ENCODE data around the gene COASY.

The COASY gene

DNA sequence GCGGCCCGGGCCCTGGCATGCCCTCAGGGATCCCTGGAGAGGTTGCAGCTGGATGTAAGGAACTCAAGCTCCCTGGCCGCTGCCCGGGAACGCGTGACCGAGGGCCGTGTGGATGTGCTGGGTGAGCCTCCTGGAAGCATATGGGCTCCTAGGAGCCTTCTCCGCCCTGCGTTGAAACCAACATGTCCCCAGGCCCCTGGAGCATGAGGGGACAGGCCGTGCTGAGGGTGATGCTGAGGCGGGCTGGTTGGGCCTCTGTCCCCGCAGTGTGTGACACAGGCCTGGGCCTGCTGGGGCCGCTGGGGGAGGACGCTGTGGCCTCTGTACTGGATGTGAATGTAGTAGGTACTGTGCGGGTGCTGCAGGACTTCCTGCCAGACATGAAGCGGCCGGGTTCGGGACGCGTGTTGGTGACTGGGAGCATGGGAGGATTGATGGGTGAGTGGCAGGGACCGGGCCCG lies 14.9 kb upstream of the COASY start:
- no peak for TF ChIP-seq EZH2phosphoT487 (conservative IDR thresholded peaks at IDR 0.05; ENCODE audit: low read length)
- TF ChIP-seq, protein P1, sequence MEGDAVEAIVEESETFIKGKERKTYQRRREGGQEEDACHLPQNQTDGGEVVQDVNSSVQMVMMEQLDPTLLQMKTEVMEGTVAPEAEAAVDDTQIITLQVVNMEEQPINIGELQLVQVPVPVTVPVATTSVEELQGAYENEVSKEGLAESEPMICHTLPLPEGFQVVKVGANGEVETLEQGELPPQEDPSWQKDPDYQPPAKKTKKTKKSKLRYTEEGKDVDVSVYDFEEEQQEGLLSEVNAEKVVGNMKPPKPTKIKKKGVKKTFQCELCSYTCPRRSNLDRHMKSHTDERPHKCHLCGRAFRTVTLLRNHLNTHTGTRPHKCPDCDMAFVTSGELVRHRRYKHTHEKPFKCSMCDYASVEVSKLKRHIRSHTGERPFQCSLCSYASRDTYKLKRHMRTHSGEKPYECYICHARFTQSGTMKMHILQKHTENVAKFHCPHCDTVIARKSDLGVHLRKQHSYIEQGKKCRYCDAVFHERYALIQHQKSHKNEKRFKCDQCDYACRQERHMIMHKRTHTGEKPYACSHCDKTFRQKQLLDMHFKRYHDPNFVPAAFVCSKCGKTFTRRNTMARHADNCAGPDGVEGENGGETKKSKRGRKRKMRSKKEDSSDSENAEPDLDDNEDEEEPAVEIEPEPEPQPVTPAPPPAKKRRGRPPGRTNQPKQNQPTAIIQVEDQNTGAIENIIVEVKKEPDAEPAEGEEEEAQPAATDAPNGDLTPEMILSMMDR (IDR thresholded peaks at IDR 0.05; ENCODE audit: insufficient read depth, low read length, poor library complexity, severe bottlenecking), result no peak
- Histone ChIP-seq H3K9me3 (ENCODE audit: insufficient read depth, low read length) (no peaks in the 10 kb centered on the region), H3K27ac (ENCODE audit: low read depth, low read length) (no peak overlapping the region), H3K36me3 (ENCODE audit: low read length) (no peaks in the 10 kb centered on the region), H3F3A (ENCODE audit: insufficient read depth) (no peaks in the 10 kb centered on the region), H2AFZ (ENCODE audit: low read depth, low read length, severe bottlenecking) (no peak overlapping the region), H3K27me3 (ENCODE audit: low read length) (no peaks in the 10 kb centered on the region), H3K9me2 (replicated peaks; ENCODE audit: insufficient read depth, low read length) (no peaks in the 10 kb centered on the region), H3K9ac (ENCODE audit: low read length) (no peak overlapping the region), H3K4me2 (ENCODE audit: low read depth, low read length, poor library complexity, severe bottlenecking) (no peak overlapping the region), H3K4me3 (ENCODE audit: insufficient read depth, low read length, poor library complexity, severe bottlenecking) (no peak overlapping the region), H4K20me1 (ENCODE audit: low read depth, low read length) (no peaks in the 10 kb centered on the region), H3K79me2 (ENCODE audit: insufficient read depth, low read length) (no peaks in the 10 kb centered on the region)

DNA sequence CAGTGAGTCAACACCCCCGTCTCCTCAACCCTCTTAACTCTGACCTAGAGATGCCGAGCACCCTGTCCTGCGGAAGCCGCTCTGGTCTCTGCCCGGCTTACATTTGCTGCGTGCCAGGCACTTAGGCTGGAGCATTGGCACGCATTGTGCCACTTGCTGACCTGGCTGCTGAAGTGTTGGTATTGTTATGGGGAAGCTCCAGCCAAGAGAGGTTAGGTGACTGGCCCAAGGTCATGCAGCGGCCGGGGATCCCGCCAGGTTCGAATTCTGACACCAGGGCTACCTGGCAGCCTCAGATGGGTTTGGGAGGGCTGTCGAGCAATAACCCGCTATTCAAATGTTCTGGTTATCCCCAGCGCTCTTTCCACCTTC lies 14.3 kb upstream of the COASY start:
- Histone ChIP-seq H2AFZ (ENCODE audit: low read depth, low read length, severe bottlenecking) (peak overlapping the region; percentile 53), H3K79me2 (ENCODE audit: insufficient read depth, low read length) (no peaks in the 10 kb centered on the region), H3K36me3 (ENCODE audit: low read length) (no peaks in the 10 kb centered on the region), H3K27me3 (ENCODE audit: low read length) (no peaks in the 10 kb centered on the region), H3K27ac (ENCODE audit: low read depth, low read length) (no peak overlapping the region), H3K9me2 (replicated peaks; ENCODE audit: insufficient read depth, low read length) (no peaks in the 10 kb centered on the region), H3F3A (ENCODE audit: insufficient read depth) (no peaks in the 10 kb centered on the region), H3K4me2 (ENCODE audit: low read depth, low read length, poor library complexity, severe bottlenecking) (peak overlapping the region; percentile 56), H4K20me1 (ENCODE audit: low read depth, low read length) (no peaks in the 10 kb centered on the region), H3K9ac (ENCODE audit: low read length) (peak overlapping the region; percentile 62), H3K9me3 (ENCODE audit: insufficient read depth, low read length) (no peaks in the 10 kb centered on the region), H3K4me3 (ENCODE audit: insufficient read depth, low read length, poor library complexity, severe bottlenecking) (peak overlapping the region; percentile 28)
- TF ChIP-seq, protein P1 (IDR thresholded peaks at IDR 0.05; ENCODE audit: insufficient read depth, low read length, poor library complexity, severe bottlenecking), result no peak
- TF ChIP-seq EZH2phosphoT487 (conservative IDR thresholded peaks at IDR 0.05; ENCODE audit: low read length), result no peak

DNA sequence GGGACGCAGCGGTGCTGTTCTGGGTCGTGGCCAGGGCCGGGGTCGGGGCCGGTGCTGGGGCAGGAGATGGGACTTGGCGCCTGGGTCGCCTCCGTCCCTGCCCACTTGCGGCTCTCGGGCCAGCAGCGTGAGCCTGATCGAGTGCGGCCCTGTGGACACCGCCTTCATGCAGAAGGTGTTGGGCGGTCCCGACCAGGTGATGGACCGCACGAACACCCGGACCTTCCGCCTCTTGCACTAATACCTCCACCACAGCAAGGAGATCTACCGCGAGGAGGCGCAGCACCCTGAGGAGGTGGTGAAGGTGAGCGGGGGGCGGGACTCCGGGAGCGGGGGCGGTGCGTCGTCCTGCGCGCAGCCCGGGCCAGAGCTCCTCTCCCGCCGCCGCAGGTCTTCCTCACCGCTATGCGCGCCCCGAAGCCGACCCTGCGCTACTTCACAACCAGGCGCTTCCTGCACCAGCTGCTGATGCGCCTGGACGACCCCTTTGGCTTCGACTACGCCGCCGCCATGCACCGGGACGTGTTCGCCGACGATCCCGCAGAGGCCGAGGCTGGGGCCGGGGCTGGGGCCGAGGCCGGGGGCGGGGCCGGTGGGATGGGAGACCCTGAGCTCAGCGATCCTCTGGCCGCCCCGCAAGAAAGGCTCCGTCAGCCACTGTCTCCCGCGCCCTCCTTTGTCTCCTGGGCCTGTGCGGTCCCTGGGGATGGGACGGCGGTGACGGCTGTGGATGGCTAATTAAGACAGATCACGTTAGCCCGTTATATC lies 13.7 kb upstream of the COASY start:
- peak overlapping the region; percentile 56 for H3K4me2 ChIP-seq (ENCODE audit: low read depth, low read length, poor library complexity, severe bottlenecking)

More for the DNA sequence above, 13.7 kb upstream of the COASY start:
- TF ChIP-seq EZH2phosphoT487 (conservative IDR thresholded peaks at IDR 0.05; ENCODE audit: low read length), result no peak
- TF ChIP-seq, protein P1 (IDR thresholded peaks at IDR 0.05; ENCODE audit: insufficient read depth, low read length, poor library complexity, severe bottlenecking), result peak; percentile 66
- H3K9me3 ChIP-seq (ENCODE audit: insufficient read depth, low read length), result no peaks in the 10 kb centered on the region
- H2AFZ ChIP-seq (ENCODE audit: low read depth, low read length, severe bottlenecking), result peak overlapping the region; percentile 53
- peak overlapping the region; percentile 62 for H3K9ac ChIP-seq (ENCODE audit: low read length)
- H4K20me1 ChIP-seq (ENCODE audit: low read depth, low read length), result no peaks in the 10 kb centered on the region
- peak overlapping the region; percentile 50 for H3K4me3 ChIP-seq (ENCODE audit: insufficient read depth, low read length, poor library complexity, severe bottlenecking)
- H3F3A ChIP-seq (ENCODE audit: insufficient read depth), result no peaks in the 10 kb centered on the region
- H3K9me2 ChIP-seq (replicated peaks; ENCODE audit: insufficient read depth, low read length), result no peaks in the 10 kb centered on the region
- no peaks in the 10 kb centered on the region for H3K27me3 ChIP-seq (ENCODE audit: low read length)
- H3K27ac ChIP-seq (ENCODE audit: low read depth, low read length), result no peak overlapping the region
- H3K79me2 ChIP-seq (ENCODE audit: insufficient read depth, low read length), result no peaks in the 10 kb centered on the region
- no peaks in the 10 kb centered on the region for H3K36me3 ChIP-seq (ENCODE audit: low read length)
